H1 (cell line): Measurements from ENCODE around the gene GHRH. TPM values are rescaled to one million over a fixed set of nuclear protein-coding genes. Genes with fewer than 3 reads are reported as not detected.

Experiments used
- CEBPB ChIP-seq: IDR thresholded peaks from 2 replicates; pipeline ENCODE4 v1.6.1; 2012; ENCODE audit warnings: low read depth, low read length
- CHD2 ChIP-seq: IDR thresholded peaks from 2 replicates; pipeline ENCODE4 v1.6.1; 2012; ENCODE audit warnings: low read length, improper control_type of control experiment
- MAFK ChIP-seq: IDR thresholded peaks from 2 replicates; pipeline ENCODE4 v1.6.1; 2012; ENCODE audit warnings: low read depth, mild to moderate bottlenecking, improper control_type of control experiment, low read length
- TAF7 ChIP-seq: optimal IDR thresholded peaks from 2 replicates; pipeline ENCODE3; 2011; ENCODE audit warnings: low read depth, mild to moderate bottlenecking, inconsistent platforms, low read length, moderate library complexity, borderline replicate concordance
- USF2 ChIP-seq: IDR thresholded peaks from 2 replicates; pipeline ENCODE4 v1.6.1; 2011; ENCODE audit warnings: low read length, improper control_type of control experiment
- polyA plus RNA-seq, 7 experiments: library from polyadenylated mRNA; depleted of rRNA in 3 of 7; stranded (reverse) in 5 of 7; unstranded in 2 of 7; fragments of >200 nt in 5 of 7; fragments of 200-250 nt in 2 of 7; gene quantifications; 1 replicate in 5 of 7; 2 replicates in 1 of 7; 4 replicates in 1 of 7; pipeline versions ENCODE4 v1.2.1 to v1.2.3, GENCODE V29; 2011 to 2013; ENCODE audit warnings: missing spikeins in 2 of 7, mixed read lengths in 2 of 7
- total RNA-seq: library from RNA; stranded (reverse); fragmentation: NEBNext Ultra II Directional; extraction: Animal tissue kit (Norgen Biotek cat#: 25700); gene quantifications from 2 replicates; pipeline ENCODE4 v1.2.1, GENCODE V29; 2021

GHRH gene
- total and polyA plus RNA-seq, 2 of the 8 experiments (the other 6 are each of a cell fraction or from before 2014, with no cell fraction given) = not detected

- TF ChIP-seq USF2 (no peak), MAFK (no peak), CHD2 (no peak), CEBPB (no peak), TAF7 (no peak)
These were observed 3.5 kb upstream of the GHRH start (continued) for GRCh38 chr20:37265152-37265551.
